Measurements from ENCODE around the gene AGFG1.
"Not testable (repeated sequence)": the region's sequence is repeated elsewhere in the genome, so short reads cannot be mapped to it uniquely, and the experiment has no call there.

Gene AGFG1

DNA sequence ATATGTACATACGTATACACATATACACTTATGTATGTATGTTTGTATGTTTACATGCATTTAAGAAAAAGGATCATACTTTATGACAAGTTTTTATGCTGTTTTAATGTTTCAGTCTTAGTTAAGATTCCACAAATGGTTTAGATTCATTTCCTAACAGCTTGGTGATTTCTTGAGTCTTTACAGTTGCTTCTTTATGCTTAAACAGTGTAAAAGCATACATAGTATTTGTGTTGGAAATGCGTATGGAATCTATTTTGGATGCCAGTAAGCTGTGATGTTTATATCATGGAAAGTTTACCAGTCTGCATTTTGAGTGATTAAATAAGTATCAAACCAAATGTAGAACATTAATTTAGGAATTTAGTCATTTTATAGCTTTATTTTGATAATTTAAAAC is 55.4 kb downstream of the AGFG1 start:
- Histone ChIP-seq H3K27ac (ENCODE audit: insufficient read depth, low read length, poor library complexity, severe bottlenecking) (no peak overlapping the region), H3K36me3 (ENCODE audit: control insufficient read depth, insufficient read depth, low read length) (peaks cover 33% of the 10 kb centered on the region), H3K27me3 (replicated peaks; ENCODE audit: control insufficient read depth, insufficient read depth, low read length, poor library complexity, severe bottlenecking) (no peaks in the 10 kb centered on the region), H3K4me1 (ENCODE audit: control insufficient read depth, insufficient read depth, low read length, poor library complexity, severe bottlenecking) (no peaks in the 10 kb centered on the region), H3K4me3 (ENCODE audit: insufficient read depth, low read depth, low read length, poor library complexity, severe bottlenecking) (no peak overlapping the region), H3K9me3 (ENCODE audit: control insufficient read depth, low read length) (no peaks in the 10 kb centered on the region)
- DNase-seq, result no peak

DNA sequence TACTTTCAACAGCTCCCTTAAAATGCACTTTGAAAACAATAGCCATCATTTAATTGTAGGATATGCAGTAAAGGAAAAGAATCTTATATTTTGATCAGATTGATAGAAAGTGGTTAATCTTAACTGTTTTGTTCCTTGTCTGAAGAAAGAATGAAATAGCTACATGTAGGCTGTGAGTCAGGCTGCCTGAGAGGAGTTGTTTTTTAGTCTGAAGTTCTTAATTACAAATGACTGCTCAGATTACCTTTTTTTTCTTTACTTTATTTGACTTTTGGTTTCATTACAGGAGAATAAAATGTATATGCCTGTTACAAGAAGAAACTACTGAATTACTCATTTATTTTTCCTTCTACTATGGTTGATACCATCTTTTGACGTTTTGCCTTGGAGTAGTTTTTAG is 56.8 kb downstream of the AGFG1 start:
- H3K27ac ChIP-seq (ENCODE audit: insufficient read depth, low read length, poor library complexity, severe bottlenecking), result no peak overlapping the region
- no peaks in the 10 kb centered on the region for H3K27me3 ChIP-seq (replicated peaks; ENCODE audit: control insufficient read depth, insufficient read depth, low read length, poor library complexity, severe bottlenecking)
- no peaks in the 10 kb centered on the region for H3K4me1 ChIP-seq (ENCODE audit: control insufficient read depth, insufficient read depth, low read length, poor library complexity, severe bottlenecking)
- no peaks in the 10 kb centered on the region for H3K9me3 ChIP-seq (ENCODE audit: control insufficient read depth, low read length)
- no peak for DNase-seq
- H3K4me3 ChIP-seq (ENCODE audit: insufficient read depth, low read depth, low read length, poor library complexity, severe bottlenecking), result no peak overlapping the region
- H3K36me3 ChIP-seq (ENCODE audit: control insufficient read depth, insufficient read depth, low read length), result peaks cover 38% of the 10 kb centered on the region

DNA sequence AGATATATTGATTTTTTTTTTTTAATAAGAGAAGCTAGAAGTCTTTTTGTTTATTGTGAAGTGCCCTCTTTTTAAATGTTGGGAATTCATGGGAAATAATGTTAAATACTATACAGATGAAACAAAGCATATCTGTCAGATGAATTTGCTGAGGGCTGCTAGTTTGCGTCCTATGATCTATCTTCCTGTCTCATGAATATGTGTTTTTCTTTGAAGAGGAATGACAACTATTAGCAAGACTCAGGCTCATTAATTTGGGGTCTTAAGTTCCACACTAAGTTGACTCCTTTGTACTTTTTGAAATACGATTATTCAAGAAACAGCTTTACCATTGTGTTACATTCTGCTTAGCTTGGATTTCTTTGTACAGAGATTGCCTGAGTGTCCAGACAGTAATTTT is 57.9 kb downstream of the AGFG1 start:
- no peak overlapping the region for H3K4me3 ChIP-seq (ENCODE audit: insufficient read depth, low read depth, low read length, poor library complexity, severe bottlenecking)
- H3K36me3 ChIP-seq (ENCODE audit: control insufficient read depth, insufficient read depth, low read length), result peaks cover 48% of the 10 kb centered on the region

GRCh38 chr2:227534714-227535113 is 62.8 kb downstream of the AGFG1 start:
- Histone ChIP-seq H3K36me3 (ENCODE audit: control insufficient read depth, insufficient read depth, low read length) (peaks cover 64% of the 10 kb centered on the region), H3K4me1 (ENCODE audit: control insufficient read depth, insufficient read depth, low read length, poor library complexity, severe bottlenecking) (no peaks in the 10 kb centered on the region), H3K9me3 (ENCODE audit: control insufficient read depth, low read length) (no peaks in the 10 kb centered on the region), H3K27ac (ENCODE audit: insufficient read depth, low read length, poor library complexity, severe bottlenecking) (no peak overlapping the region), H3K4me3 (ENCODE audit: insufficient read depth, low read depth, low read length, poor library complexity, severe bottlenecking) (no peak overlapping the region), H3K27me3 (replicated peaks; ENCODE audit: control insufficient read depth, insufficient read depth, low read length, poor library complexity, severe bottlenecking) (no peaks in the 10 kb centered on the region)
- no peak for DNase-seq

More for the DNA sequence above, 57.9 kb downstream of the AGFG1 start:
- no peak for DNase-seq
- H3K9me3 ChIP-seq (ENCODE audit: control insufficient read depth, low read length), result no peaks in the 10 kb centered on the region
- no peaks in the 10 kb centered on the region for H3K4me1 ChIP-seq (ENCODE audit: control insufficient read depth, insufficient read depth, low read length, poor library complexity, severe bottlenecking)
- H3K27me3 ChIP-seq (replicated peaks; ENCODE audit: control insufficient read depth, insufficient read depth, low read length, poor library complexity, severe bottlenecking), result no peaks in the 10 kb centered on the region
- H3K27ac ChIP-seq (ENCODE audit: insufficient read depth, low read length, poor library complexity, severe bottlenecking), result no peak overlapping the region

- H3K36me3 ChIP-seq (ENCODE audit: control insufficient read depth, insufficient read depth, low read length), result peaks cover 60% of the 10 kb centered on the region
- no peak for DNase-seq
- no peak overlapping the region for H3K27ac ChIP-seq (ENCODE audit: insufficient read depth, low read length, poor library complexity, severe bottlenecking)
- no peak overlapping the region for H3K4me3 ChIP-seq (ENCODE audit: insufficient read depth, low read depth, low read length, poor library complexity, severe bottlenecking)
- no peaks in the 10 kb centered on the region for H3K9me3 ChIP-seq (ENCODE audit: control insufficient read depth, low read length)
- no peaks in the 10 kb centered on the region for H3K4me1 ChIP-seq (ENCODE audit: control insufficient read depth, insufficient read depth, low read length, poor library complexity, severe bottlenecking)
- no peaks in the 10 kb centered on the region for H3K27me3 ChIP-seq (replicated peaks; ENCODE audit: control insufficient read depth, insufficient read depth, low read length, poor library complexity, severe bottlenecking)
Measured at GRCh38 chr2:227536445-227536844, 64.5 kb downstream of the AGFG1 start.

DNA sequence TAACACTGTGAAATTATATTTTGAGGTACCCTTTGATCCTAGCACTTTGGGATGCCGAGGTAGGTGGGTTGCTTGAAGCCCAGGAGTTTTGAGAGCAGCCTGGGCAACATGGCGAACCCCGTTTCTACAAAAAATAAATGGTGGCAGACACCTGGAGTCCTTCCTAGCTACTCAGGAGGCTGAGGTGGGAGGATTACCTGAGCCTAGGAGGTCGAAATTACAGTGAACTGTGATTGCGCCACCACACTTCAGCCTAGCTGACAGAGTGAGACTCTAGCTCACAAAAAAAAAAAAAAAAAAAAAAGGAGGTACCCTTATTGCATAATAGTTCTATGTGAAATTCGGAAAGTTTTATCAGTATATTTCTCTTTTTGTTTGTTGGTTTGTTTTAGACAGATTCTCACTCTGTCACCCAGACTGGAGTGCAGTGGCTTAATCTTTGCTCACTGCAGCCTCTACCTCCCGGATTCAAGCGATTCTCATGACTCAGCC is 67.6 kb downstream of the AGFG1 start:
- H3K27me3 ChIP-seq (replicated peaks; ENCODE audit: control insufficient read depth, insufficient read depth, low read length, poor library complexity, severe bottlenecking), result no peaks in the 10 kb centered on the region
- no peak overlapping the region for H3K4me3 ChIP-seq (ENCODE audit: insufficient read depth, low read depth, low read length, poor library complexity, severe bottlenecking)
- no peak for DNase-seq
- H3K4me1 ChIP-seq (ENCODE audit: control insufficient read depth, insufficient read depth, low read length, poor library complexity, severe bottlenecking), result no peaks in the 10 kb centered on the region
- peaks cover 41% of the 10 kb centered on the region for H3K36me3 ChIP-seq (ENCODE audit: control insufficient read depth, insufficient read depth, low read length)
- no peaks in the 10 kb centered on the region for H3K9me3 ChIP-seq (ENCODE audit: control insufficient read depth, low read length)
- H3K27ac ChIP-seq (ENCODE audit: insufficient read depth, low read length, poor library complexity, severe bottlenecking), result no peak overlapping the region

DNA sequence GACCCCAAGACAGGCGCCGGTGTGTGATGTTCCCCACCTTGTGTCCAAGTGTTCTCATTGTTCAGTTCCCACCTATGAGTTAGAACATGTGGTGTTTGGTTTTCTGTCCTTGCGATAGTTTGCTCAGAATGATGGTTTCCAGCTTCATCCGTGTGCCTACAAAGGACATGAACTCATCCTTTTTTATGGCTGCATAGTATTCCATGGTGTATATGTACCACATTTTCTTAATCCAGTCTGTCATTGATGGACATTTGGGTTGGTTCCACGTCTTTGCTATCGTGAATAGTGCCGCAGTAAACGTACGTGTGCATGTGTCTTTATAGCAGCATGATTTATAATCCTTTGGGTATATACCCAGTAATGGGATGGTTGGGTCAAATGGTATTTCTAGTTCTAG is 68.4 kb downstream of the AGFG1 start:
- not testable (repeated sequence) for H3K27me3 ChIP-seq (replicated peaks; ENCODE audit: control insufficient read depth, insufficient read depth, low read length, poor library complexity, severe bottlenecking); H3K4me3 ChIP-seq (ENCODE audit: insufficient read depth, low read depth, low read length, poor library complexity, severe bottlenecking); DNase-seq; H3K27ac ChIP-seq (ENCODE audit: insufficient read depth, low read length, poor library complexity, severe bottlenecking); H3K4me1 ChIP-seq (ENCODE audit: control insufficient read depth, insufficient read depth, low read length, poor library complexity, severe bottlenecking); H3K9me3 ChIP-seq (ENCODE audit: control insufficient read depth, low read length)
- H3K36me3 ChIP-seq (ENCODE audit: control insufficient read depth, insufficient read depth, low read length), result peaks cover 35% of the 10 kb centered on the region

- Histone ChIP-seq H3K27ac (ENCODE audit: insufficient read depth, low read length, poor library complexity, severe bottlenecking) (no peak overlapping the region), H3K36me3 (ENCODE audit: control insufficient read depth, insufficient read depth, low read length) (peaks cover 9% of the 10 kb centered on the region), H3K4me3 (ENCODE audit: insufficient read depth, low read depth, low read length, poor library complexity, severe bottlenecking) (no peak overlapping the region), H3K27me3 (replicated peaks; ENCODE audit: control insufficient read depth, insufficient read depth, low read length, poor library complexity, severe bottlenecking) (no peaks in the 10 kb centered on the region), H3K9me3 (ENCODE audit: control insufficient read depth, low read length) (no peaks in the 10 kb centered on the region), H3K4me1 (ENCODE audit: control insufficient read depth, insufficient read depth, low read length, poor library complexity, severe bottlenecking) (no peaks in the 10 kb centered on the region)
- no peak for DNase-seq
Measured at GRCh38 chr2:227545990-227546389, 74.0 kb downstream of the AGFG1 start.

DNA sequence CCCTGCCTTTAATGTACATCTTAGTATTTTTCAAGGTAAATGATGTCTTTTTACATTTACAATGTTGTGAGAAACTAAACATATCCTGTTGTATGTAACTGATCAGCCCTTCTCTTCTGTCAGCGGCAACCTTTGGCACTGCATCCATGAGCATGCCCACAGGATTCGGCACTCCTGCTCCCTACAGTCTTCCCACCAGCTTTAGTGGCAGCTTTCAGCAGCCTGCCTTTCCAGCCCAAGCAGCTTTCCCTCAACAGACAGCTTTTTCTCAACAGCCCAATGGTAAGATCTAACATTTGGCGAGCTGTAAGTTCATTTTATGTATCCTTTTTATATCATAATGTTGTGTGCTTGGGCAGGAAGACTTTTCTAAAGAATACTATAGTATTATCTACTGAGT is 79.9 kb downstream of the AGFG1 start:
- H3K36me3 ChIP-seq (ENCODE audit: control insufficient read depth, insufficient read depth, low read length), result peaks cover 9% of the 10 kb centered on the region
- no peaks in the 10 kb centered on the region for H3K4me1 ChIP-seq (ENCODE audit: control insufficient read depth, insufficient read depth, low read length, poor library complexity, severe bottlenecking)
- no peaks in the 10 kb centered on the region for H3K27me3 ChIP-seq (replicated peaks; ENCODE audit: control insufficient read depth, insufficient read depth, low read length, poor library complexity, severe bottlenecking)
- H3K4me3 ChIP-seq (ENCODE audit: insufficient read depth, low read depth, low read length, poor library complexity, severe bottlenecking), result no peak overlapping the region
- H3K9me3 ChIP-seq (ENCODE audit: control insufficient read depth, low read length), result no peaks in the 10 kb centered on the region
- DNase-seq, result no peak
- no peak overlapping the region for H3K27ac ChIP-seq (ENCODE audit: insufficient read depth, low read length, poor library complexity, severe bottlenecking)

GRCh38 chr2:227562581-227562980 is 90.6 kb downstream of the AGFG1 start:
- no peak overlapping the region for H3K4me3 ChIP-seq (ENCODE audit: insufficient read depth, low read depth, low read length, poor library complexity, severe bottlenecking)
- H3K36me3 ChIP-seq (ENCODE audit: control insufficient read depth, insufficient read depth, low read length), result no peaks in the 10 kb centered on the region
- no peaks in the 10 kb centered on the region for H3K27me3 ChIP-seq (replicated peaks; ENCODE audit: control insufficient read depth, insufficient read depth, low read length, poor library complexity, severe bottlenecking)
- H3K9me3 ChIP-seq (ENCODE audit: control insufficient read depth, low read length), result no peaks in the 10 kb centered on the region
- no peaks in the 10 kb centered on the region for H3K4me1 ChIP-seq (ENCODE audit: control insufficient read depth, insufficient read depth, low read length, poor library complexity, severe bottlenecking)
- H3K27ac ChIP-seq (ENCODE audit: insufficient read depth, low read length, poor library complexity, severe bottlenecking), result no peak overlapping the region
- no peak for DNase-seq

GRCh38 chr2:227565080-227565479 is 93.1 kb downstream of the AGFG1 start:
- no peaks in the 10 kb centered on the region for H3K4me1 ChIP-seq (ENCODE audit: control insufficient read depth, insufficient read depth, low read length, poor library complexity, severe bottlenecking)
- DNase-seq, result no peak
- H3K36me3 ChIP-seq (ENCODE audit: control insufficient read depth, insufficient read depth, low read length), result no peaks in the 10 kb centered on the region
- H3K27ac ChIP-seq (ENCODE audit: insufficient read depth, low read length, poor library complexity, severe bottlenecking), result no peak overlapping the region
- no peaks in the 10 kb centered on the region for H3K27me3 ChIP-seq (replicated peaks; ENCODE audit: control insufficient read depth, insufficient read depth, low read length, poor library complexity, severe bottlenecking)
- no peaks in the 10 kb centered on the region for H3K9me3 ChIP-seq (ENCODE audit: control insufficient read depth, low read length)
- no peak overlapping the region for H3K4me3 ChIP-seq (ENCODE audit: insufficient read depth, low read depth, low read length, poor library complexity, severe bottlenecking)

Data from effector memory CD4-positive, alpha-beta T cell (primary cell).